HFF-Myc (cell line): ENCODE measurements around the gene GREB1L.

Source experiments
- DNase-seq: peaks from one replicate; pipeline ENCODE4 v3.0.0-alpha.2; 2011; ENCODE audit warnings: low read depth; ENCODE audit errors: extremely low read depth
- H3K4me3 ChIP-seq: replicated peaks from 2 replicates; pipeline ENCODE4 v1.5.1; 2011; ENCODE audit warnings: low read depth, mild to moderate bottlenecking, control low read depth, low read length
- CTCF ChIP-seq: IDR thresholded peaks from 2 replicates; pipeline ENCODE4 v1.5.1; 2012; ENCODE audit warnings: mild to moderate bottlenecking, low read depth, low read length, control low read depth; ENCODE audit errors: missing control alignments

Gene GREB1L

GRCh38 chr18:21490748-21491147 is 248.7 kb downstream of the GREB1L start:
- H3K4me3 ChIP-seq = no peak overlapping the region
- DNase-seq = no peak
- no peak for TF ChIP-seq CTCF

GRCh38 chr18:21496277-21496835 is 254.3 kb downstream of the GREB1L start:
- no peak for TF ChIP-seq CTCF
- no peak for DNase-seq
- H3K4me3 ChIP-seq = no peak overlapping the region

GRCh38 chr18:21499997-21500396 is 258.0 kb downstream of the GREB1L start:
- no peak for DNase-seq
- H3K4me3 ChIP-seq = no peak overlapping the region
- TF ChIP-seq CTCF = no peak

GRCh38 chr18:21502661-21503060 is 260.6 kb downstream of the GREB1L start:
- DNase-seq = no peak
- H3K4me3 ChIP-seq = no peak overlapping the region
- no peak for TF ChIP-seq CTCF

- no peak for DNase-seq
- no peak for TF ChIP-seq CTCF
These were observed 266.1 kb downstream of the GREB1L start for GRCh38 chr18:21507913-21508701.

GRCh38 chr18:21509062-21509461 is 267.0 kb downstream of the GREB1L start:
- no peak for DNase-seq
- no peak overlapping the region for H3K4me3 ChIP-seq
- TF ChIP-seq CTCF = no peak

More at GRCh38 chr18:21507913-21508701, 266.1 kb downstream of the GREB1L start:
- H3K4me3 ChIP-seq = no peak overlapping the region
